GM12865 (cell line): ENCODE data around the gene SCNM1.
A peak's percentile ranks its signal among the peaks of the same experiment; 100 is the strongest.

ENCODE experiments used
- DNase-seq: peaks from one replicate; pipeline ENCODE4 v3.0.0; 2010; ENCODE audit warnings: low read depth
- H3K4me3 ChIP-seq: 2 replicates; pipeline ENCODE4 v1.5.1; 2011; ENCODE audit warnings: mild to moderate bottlenecking, low read depth, low read length, control low read depth
- CTCF ChIP-seq: IDR thresholded peaks from 2 replicates; pipeline ENCODE4 v1.5.1; 2011; ENCODE audit warnings: low read length, control low read depth, low read depth, inconsistent platforms; ENCODE audit not compliant: insufficient read depth; ENCODE audit errors: missing control alignments

Gene SCNM1

GRCh38 chr1:151133018-151133806 is 32.7 kb upstream of the SCNM1 start:
- no peak for DNase-seq
- TF ChIP-seq CTCF = no peak
- H3K4me3 ChIP-seq = no peak overlapping the region

- no peak for TF ChIP-seq CTCF
- no peak for DNase-seq
- no peak overlapping the region for H3K4me3 ChIP-seq
Observed at GRCh38 chr1:151134396-151134795, 31.5 kb upstream of the SCNM1 start.

- DNase-seq = no peak
- no peak for TF ChIP-seq CTCF
- H3K4me3 ChIP-seq = no peak overlapping the region
Observed at GRCh38 chr1:151134991-151135390, 31.0 kb upstream of the SCNM1 start.

GRCh38 chr1:151135433-151136385 is 30.2 kb upstream of the SCNM1 start:
- TF ChIP-seq CTCF = no peak
- peak; percentile 64 for DNase-seq
- no peak overlapping the region for H3K4me3 ChIP-seq

GRCh38 chr1:151137789-151138188 is 28.2 kb upstream of the SCNM1 start:
- no peak overlapping the region for H3K4me3 ChIP-seq
- DNase-seq = no peak
- TF ChIP-seq CTCF = no peak

GRCh38 chr1:151142411-151143056 is 23.4 kb upstream of the SCNM1 start:
- TF ChIP-seq CTCF = no peak
- DNase-seq = no peak
- H3K4me3 ChIP-seq = no peak overlapping the region
